ENCODE measurements around the gene P4HB.

Gene P4HB

GRCh38 chr17:81859906-81860755 lies at the start of gene P4HB:
Gene P4HB, minus strand, starts transcription at chr17:81860535. Its CDS starts 64 bp downstream, at chr17:81860471.
- no peak for DNase-seq

GRCh38 chr17:81909231-81909630 lies 48.9 kb upstream of the P4HB start:
- DNase-seq = no peak

DNA sequence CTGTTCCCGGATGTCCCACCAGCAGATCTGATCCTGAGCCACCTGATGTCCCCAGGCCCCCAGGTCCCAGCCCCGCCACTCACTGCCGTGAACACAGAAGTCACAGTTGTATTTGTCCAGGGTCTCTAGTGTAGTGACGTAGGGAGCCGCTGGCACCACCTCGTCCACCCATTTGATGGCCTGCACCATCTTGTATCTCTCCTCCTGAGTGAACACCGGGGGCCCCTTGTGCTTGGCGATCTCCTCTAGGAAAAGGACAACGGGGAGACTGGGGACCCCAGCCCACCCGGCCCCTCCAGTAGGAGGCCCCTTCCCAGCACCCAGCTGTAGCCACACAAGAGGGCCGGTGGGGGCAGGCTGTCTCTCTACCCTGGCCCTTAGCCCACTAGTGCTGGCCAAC lies 48.5 kb upstream of the P4HB start:
- DNase-seq = no peak

- no peak for DNase-seq
These were observed 47.1 kb upstream of the P4HB start for GRCh38 chr17:81907219-81908145.

DNA sequence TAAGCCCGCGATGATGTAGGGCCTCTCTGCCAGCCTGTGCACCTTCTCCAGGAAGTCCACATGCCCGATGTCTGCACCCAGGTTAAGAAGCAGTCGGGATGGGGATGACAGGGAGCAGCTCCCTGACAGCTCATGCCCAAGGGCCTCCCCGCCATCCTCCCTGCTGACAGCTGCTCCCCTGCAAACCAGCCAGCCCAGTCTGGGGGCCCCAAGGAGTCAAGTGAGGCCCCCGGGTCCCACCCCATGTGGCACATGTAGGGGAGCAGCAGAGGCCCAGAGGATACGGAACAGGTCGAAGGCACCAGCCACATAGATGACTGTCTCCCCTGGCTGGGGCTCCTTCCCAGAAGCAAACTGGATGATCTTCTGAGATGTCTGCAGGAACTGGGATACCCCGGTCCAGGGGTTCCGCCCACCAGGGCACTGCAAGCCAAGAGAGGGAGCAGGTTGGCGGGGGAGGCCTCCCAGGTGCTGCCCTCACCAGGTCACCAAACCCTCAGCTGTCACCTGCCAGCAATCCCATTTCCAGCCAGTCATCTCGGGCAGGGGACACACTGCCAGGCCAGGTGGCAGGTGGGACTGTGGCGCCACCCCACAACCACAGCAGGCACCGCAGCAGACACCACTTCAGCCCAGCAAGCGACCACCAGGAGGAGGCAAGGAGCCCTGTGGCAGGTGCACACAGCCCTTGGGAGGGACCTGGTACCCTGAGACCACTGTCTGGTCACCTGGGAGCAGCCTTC lies 46.3 kb upstream of the P4HB start:
- DNase-seq = no peak

DNA sequence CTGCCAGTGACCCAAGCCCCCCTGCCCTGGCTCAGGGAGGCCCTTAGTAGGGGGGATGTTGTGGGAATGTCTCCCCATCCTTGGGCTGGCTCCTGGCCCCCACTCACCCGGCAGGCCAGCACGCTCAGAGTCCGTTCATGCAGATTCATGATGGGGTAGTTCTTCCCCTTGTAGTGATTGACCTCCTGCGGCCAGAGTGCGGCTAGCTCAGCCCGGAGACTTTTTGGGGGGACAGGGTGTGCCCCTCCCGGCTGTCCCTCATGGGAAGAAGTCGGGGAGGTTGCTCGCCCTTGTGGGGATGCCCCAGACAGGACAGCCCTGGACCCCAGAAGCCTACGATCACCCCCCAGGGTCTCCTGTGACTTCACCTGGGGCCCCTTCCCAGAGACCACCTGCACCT lies 45.7 kb upstream of the P4HB start:
- DNase-seq = no peak

DNA sequence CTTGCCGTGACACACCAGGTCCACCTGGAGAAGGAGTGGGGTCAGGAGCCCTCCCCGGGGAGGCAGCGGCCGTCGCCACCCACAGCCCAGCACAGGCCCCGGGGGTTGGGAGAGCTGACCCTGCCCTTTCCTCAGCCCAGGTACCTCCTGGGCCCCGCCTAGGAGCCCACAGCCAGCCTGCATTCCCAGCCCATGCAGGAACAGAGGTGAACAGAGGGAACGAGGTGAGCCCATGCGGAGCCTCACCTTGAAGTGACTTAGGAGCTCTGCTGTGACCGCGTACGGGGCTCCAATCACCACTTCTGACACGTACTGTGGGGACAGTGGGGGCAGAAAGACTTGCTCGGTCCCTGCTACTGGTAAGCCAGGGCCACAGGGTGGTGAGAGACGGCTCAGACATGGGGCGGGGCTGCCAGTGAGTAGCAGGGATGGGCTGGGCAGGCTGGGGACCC lies 45.1 kb upstream of the P4HB start:
- DNase-seq = no peak

DNA sequence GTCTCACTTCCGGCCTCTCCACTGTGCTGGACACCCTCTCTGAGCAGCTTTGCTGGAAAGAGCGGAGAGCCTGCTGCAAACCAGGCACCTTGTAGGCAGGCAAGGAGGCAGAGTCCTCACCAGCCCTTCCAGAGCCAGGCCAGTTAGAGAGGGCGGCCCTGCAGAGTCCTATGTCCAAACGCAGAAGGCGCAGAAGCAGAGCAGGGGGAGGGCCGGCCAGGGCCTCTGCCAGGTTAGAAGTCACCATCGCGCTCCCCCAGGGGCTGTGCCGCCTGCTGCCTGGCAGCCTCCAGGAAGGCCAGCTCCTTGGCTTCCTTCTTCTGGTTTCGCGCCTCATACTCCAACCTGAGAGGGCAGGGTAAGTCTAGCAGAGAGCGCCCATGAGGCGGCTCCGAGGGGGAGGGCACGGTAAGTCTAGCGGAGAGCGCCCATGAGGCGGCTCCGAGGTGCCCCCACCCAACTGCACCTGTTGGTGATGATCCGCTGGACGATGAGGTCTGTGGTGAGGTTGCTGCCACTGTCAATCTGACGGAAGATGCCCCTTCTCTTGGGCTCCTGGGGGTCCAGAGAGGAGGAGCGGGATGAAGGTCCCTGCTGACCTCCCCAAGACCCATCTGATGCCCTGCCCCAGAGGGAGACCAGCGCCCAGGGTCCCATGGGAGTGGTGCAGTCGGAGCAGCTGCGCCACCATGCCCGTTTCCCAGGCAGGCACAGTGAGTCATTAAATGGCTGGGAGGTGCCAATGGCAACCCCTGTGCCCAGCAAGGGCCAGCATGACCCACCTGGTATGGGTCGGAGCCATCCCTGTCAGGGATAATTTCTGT lies 44.5 kb upstream of the P4HB start:
- no peak for DNase-seq

DNA sequence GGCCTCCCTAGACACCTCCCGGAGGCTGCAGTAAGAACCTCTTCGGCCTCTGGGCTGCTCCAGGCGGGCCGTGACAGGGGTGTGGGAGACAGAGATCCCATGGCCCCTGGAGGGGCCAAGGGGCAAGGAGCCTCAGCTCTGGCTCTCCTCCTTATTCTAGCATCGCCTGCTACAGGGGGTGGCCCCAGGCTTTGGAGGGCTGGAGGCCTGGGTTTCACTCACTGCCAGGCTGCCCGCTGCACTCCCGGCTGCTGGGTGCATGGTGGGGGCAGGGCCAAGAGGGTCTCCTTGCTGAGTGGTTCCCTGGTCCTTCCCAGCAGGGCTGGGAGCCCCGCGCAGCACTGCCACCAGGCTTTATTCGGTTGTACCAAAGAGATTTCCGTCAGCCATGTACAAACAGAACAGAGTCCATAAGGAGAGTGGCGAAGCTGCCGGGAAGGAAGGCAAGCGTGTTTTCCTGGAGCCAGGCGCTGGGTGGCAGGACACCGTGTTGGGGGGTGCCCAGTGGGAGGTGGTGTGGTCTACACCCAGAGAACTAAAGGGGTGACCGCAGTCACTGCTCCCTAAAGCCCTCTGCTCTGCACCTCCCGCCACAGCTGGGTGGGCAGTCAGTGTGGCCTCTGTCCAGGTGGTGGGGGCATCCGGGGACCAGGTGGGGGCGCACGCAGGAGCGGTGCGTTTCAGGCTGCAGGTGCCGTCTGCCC lies 43.7 kb upstream of the P4HB start:
- DNase-seq = peak; percentile 8

DNA sequence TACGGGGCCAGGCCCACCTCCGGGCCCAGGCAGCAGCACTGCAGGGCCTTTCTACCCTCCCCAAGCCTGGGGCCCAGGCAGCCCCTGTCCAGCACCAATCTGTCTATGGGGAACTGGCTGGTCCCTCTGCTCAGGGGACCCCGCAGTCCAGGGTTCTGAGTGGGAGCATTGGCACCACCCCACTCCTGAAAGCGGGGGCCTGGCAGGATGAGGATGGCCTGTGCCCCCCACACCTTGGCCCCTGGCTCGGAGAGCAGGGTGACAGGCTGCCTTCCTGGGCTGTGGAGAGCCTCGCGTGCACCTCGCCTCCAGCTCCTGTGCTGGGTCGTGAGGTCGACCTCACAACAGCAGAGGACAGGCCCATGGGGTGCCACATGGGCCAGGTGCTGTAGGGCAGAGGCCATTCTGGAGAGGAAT lies 43.1 kb upstream of the P4HB start:
- DNase-seq = no peak

DNA sequence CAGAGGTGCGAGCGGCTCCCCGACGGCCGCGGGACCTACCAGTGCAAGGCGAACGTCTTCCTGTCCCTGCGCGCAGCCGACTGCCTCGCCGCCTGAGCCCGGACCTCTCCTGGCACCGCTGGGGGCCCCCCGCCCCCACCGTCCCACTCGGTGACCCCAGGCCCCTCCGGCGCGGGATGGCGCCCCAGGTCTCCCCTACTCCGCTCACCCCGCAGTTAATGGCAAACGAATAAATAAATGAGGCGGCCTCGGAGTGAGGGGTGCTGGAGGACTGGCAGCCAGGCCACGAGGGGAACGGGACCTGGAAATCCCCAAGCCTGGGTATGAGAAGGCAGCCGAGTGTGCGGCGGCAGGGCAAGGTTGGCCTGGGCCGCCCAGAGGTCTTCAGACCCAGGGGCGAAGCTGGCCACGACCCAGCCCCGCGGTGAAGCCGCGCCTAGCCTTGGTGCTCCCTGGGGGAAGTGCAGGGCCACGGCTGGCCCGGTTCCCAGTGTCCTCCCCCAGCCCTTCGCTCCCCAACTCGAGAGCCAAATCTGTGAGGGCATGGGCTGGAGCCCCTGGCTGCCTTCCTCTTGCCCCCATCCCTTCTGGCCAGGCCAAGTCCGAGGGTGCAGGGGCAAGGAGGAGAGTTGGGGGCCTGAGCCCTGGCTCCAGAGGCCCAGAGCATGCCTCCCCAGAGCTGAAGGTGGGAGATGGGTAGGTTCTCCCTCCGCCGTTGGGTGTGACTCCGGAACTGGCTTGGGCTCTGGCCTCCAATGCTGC lies 42.5 kb upstream of the P4HB start:
- DNase-seq = no peak

GRCh38 chr17:81902023-81902652 lies 41.8 kb upstream of the P4HB start, which contains the start of gene NPB:
Gene NPB, plus strand, starts transcription at chr17:81902238. Its CDS starts 40 bp downstream, at chr17:81902278.
- no peak for DNase-seq

- DNase-seq = no peak
These were observed 41.1 kb upstream of the P4HB start for GRCh38 chr17:81901167-81902022.

GRCh38 chr17:81900181-81900820 lies 40.0 kb upstream of the P4HB start:
- no peak for DNase-seq

GRCh38 chr17:81899514-81900166 lies 39.3 kb upstream of the P4HB start:
- DNase-seq = no peak

DNA sequence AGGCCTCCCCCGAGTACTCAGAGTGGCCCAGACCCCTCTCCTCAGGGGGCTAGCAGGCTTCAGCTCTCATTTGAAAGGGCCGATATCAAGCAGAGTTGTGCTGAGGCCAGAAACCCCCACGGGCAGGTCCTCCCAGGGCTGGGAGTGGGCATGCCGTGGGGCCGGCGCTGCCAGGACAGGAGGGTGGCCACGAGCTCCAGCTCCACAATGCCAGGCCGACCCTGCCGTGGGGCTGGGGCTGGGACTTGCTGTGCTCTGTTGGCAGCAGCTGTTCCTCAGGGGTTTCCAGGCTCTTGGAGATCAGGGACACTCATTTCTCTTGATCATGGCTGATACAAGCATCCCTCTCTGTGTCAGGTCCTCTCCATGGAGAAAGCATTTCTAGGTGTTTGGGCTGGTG lies 38.5 kb upstream of the P4HB start:
- no peak for DNase-seq

DNA sequence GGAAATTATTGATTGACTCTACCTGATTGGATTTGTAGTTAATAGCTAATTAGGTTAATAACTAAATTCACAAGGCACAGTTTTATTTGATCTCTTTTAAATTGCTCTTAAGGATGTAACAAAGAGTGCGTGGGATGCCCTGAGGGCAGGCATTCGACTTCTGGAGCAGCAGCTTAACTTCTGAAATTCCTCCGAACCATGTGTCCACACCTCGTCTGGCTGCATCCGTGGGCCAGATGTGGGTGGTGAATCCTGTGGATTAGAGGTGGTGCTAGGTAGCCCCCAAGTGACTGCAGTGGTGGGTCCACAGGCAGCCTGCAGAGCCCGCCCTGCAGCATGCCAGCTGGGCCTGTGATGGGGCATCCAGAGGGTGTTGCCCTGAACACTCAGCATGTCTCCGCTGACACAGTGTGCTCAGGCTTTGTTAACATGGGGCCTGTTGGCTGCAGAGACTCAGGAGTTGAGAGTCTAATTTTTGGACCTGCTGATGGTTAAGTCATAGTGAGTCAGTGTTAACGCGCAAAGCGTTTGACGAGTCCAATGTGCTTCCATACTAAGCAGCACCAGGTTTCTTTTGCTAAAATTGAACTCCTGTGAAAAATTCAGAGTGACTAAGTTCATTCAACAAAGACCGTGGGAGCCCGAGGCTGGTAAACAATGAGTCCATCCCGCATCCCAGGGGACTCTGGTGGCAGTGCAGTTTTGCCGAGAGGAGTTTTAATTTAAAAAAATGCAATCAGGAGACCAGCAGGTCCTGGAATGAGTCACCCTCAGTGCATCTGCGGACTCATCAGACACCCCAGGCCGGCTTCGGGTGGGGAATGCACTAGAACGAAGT lies 37.9 kb upstream of the P4HB start:
- DNase-seq = no peak

Measured in MV-4-11 (cell line).